Putamen (tissue), 1 donor: ENCODE data around the gene ZFY.
A peak's percentile ranks its signal among the peaks of the same experiment; 100 is the strongest.

Experiments used
- DNase-seq: peaks from one replicate; pipeline ENCODE4 v3.0.0-alpha.2; 2016; ENCODE audit warnings: low spot score

ZFY gene

DNA sequence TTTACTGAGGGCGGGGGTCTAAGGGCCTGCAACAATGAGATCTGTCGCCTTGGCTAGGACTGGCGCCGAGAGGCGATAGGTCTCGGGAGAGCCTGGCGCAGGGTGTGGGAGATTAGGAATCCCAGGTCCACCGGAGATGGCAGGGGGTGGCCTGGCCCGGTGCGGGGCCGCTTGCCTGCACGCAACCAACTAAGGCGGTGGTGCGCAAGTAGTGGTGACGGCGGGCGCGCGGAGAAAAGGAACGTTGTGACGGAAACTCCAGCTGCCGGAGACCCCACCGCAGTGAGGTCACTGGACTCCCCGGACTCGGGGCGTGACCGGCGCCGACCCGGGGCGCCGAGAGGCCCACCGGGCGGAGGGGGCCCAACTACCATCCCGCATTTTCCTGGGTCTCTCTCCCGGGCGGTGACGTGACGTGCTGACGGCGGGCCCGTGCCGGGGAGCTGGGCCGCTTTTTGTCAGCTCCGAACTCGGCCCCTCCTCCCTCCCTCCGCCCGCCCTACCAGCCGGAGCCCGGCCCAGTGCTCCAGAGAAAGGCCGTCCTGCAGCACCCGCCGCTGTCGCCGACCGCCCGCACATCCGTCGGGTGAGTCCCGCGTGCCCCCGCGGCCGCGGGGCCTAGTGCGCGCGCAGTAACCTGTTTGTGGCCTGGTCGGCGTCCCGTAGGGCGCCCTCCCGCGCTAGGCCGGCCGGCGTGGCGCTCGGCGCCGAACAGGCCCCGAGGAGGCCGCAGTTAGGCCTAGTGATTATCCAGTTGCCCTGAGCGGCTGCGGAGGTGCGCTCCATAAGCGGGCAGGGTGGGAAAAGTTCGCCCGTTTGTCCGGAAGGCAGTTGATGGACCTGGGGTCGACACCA, at the start of gene ZFY:
Gene ZFY, plus strand, starts transcription at position 521 of the 855 bp plus-strand sequence. CDS start 18,556 bp downstream, outside the sequence.
- DNase-seq, result peak; percentile 45

DNA sequence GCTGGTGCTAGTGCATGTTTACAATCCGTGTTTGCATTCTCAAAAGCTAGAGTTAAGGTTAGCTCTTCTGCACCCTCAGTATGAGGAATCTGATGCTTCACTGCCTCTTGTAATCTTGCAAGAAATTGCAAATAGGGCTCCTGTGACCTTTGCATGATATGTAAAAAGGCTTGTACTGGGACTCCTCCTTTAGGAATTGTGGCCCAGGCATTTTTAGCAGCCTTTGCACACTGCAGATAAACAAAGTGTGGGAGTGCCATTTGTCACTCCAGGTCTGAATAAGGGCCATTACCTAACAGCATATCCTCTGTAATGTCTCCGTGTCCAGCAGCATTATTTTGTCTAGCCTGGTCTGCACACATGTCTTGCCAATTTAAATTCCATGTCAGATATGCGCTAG, 49.3 kb upstream of the ZFY start:
- DNase-seq, result no peak

DNA sequence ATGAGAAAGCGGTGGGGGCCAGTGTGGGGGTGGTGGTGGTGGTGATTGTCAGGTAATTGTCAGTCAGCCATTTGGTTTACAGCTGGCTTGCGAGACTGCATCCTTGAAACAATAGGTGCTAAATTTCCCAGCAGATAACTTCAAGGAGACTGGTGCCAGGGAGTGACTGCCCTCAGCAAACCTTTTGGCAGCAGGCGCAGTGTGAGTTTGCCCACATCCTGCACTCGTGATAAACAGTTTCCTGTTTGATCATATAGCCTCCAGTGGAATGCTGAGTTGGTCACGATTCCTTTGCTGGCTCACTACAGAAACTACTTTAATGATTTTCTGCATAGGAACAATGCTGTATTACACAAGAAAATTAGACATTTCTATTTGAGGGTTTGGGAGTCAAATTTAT, 47.8 kb upstream of the ZFY start:
- DNase-seq, result no peak

DNA sequence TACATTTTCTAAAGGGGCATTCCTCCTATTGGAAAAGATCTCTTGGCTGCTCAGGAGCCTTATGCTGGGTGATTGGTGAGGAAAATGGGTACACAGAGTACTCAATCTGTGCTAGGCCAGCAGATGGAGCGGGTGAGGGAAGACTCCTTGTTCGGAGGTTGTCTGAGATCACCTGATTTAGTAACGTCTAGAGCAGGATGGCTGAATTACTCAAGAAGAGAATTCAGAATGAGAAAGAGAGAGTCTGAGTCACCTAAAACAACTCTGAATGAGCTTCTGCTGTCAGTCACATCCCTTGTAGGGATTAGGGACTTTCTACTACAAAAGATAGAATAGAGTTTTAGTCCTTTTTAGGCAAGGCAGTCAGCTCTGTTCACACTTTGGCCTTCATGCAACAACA, 47.2 kb upstream of the ZFY start:
- no peak for DNase-seq

DNA sequence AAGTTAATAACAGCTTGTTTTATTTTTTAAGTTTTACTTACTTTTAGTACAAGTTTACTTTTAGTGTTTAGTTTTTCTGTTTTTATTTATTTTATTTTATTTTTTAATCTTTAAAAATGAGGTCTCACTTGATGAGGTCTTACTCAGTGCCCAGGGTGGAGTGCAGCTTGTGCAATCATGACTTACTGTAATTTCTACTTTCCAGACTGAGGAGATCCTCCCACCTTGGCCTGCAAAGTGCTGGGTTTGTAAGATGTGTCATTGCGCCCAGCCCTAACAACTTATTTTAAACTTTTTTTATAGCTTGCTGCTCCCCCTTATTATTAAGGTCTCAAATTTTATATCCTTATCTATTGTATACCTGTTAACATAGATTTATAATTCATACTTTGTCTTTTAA, 41.7 kb upstream of the ZFY start:
- DNase-seq, result no peak

DNA sequence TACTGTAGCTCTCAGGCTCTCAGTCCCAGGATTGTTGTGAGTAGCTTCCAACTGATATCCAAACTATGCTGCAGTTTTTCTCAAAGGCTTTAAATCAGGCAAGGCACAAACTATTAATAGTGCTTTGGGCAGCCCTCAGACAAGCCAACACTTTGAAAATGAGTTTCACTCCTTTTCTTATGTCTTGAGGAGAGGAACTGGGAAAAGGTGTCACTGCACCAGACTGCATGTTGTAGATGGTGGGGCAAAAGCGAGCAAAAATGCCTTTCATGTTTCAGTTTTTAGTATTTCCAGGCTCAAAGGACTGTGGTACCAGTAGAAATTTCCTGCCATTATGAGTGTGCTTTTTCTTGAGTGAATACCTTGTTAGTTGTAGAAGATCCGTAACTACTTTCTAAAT, 39.1 kb upstream of the ZFY start:
- DNase-seq, result no peak

DNA sequence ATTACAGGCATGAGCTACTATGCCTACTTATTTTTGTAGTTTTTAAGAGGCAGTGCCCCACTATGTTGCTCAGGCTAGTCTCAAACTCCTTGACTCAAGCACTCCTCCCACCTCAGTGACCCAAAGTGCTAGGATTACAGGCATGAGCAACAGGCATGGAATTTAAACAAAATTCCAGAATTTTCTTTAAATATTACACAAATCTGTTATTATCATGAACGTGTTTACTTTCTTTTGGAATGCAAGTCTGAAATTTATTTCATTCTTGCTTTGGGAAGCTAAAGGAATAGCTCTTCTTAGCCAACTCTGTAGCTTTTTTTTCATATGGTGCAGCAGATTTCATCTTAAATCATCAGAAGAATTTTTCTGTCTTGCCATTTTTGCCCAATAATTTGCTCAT, 27.8 kb upstream of the ZFY start:
- no peak for DNase-seq

DNA sequence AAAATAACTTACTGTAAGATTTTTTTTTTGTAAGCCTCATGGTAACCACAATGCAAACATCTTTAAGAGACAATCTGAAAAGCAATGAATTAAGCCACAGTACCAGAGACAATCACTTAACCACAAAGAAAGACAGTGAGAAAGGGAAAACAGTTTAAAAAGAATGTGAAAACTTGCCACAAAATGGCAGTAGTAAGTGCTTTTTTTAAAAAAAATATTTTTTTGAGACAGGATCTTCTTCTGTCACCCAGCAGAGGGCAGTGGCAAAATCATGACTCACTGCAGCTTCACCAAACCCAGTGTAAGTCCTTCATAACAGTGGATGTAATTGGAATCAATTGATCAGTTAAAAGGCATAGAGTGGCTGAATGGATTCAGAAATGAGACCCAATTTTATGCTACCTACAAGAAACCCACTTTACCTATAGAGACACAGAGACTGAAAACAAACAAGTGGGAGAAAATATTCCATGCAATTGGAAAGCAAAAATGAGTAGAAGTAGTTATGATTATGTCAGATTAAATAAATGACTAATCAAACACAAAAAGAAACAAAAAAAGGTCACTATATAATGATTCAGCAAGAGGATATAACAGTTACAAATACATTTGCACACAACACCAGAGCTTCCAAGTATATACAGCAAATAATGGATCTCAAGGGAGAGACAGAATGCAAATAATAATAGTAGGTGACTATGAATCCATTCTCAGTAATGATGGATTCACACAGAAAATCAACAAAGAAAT, 21.9 kb upstream of the ZFY start:
- DNase-seq, result no peak

DNA sequence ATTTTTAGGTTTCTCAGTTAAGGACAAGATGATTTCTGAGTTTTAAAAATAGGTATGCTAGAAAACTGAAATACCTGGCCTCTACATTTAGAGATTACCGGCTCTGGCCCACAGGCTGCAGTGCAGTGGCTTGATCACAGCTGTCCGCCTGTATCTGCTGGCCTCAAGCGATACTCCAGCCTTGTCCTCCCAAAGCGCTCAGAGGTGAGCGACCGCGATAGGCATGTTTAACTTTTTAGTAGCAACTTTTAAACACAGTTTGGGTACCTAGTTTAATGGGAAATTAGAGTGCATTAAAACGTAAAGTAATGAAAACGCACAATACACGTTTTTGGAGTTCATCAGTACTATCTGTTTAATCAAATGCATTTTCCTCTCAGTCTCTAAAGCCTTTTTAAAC, 1.1 kb upstream of the ZFY start:
- DNase-seq, result no peak

DNA sequence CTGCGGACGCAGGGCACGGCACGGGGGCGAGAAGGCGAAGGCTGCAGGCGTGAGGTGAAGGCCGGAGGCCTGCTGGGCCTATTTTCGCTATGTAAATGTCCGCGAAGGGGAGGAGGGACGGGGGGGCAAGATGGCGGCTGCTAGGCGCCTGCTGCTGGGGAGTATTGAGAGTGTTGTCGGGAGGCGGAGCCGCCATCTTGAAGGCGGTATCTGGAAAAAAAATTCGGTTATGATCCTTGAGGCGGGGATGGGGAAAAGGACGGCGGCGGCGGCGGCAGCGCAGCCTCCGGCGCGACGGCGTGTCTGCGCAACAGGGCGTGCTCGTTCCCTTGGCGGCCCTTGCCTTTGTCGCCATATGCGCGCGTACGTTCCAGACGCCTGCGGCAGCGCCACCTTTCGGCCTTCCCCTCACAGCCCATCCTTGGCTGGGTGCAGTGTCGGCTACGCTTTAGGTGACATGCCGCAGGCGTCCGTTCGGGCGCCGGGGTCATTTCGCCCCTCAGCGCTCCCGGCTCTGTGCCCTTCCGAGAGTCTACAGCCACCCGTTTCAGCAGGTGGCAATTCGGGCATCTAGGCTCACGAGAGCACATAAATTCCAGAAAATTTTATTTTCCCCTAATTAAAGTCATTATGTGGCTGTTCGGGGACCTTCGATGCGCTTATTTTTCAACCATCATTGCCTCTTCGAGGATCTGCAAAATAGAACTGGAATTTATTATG, 695 bp downstream of the ZFY start:
- DNase-seq, result peak; percentile 88

DNA sequence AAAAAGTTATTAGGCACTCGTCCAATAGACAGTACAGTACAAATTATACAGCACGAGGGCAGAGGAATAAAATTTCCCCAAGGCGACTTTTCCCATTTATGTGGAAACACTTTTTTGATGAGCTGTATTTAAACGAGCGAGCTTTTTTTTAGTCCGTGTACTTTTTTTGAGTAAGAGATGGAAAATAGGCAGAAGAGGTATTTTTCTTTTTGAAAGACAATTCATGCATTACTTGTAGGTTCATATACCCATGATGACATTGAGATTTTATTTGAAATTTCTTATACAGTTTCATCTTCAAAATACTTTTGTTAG, 1.2 kb downstream of the ZFY start:
- DNase-seq, result no peak

DNA sequence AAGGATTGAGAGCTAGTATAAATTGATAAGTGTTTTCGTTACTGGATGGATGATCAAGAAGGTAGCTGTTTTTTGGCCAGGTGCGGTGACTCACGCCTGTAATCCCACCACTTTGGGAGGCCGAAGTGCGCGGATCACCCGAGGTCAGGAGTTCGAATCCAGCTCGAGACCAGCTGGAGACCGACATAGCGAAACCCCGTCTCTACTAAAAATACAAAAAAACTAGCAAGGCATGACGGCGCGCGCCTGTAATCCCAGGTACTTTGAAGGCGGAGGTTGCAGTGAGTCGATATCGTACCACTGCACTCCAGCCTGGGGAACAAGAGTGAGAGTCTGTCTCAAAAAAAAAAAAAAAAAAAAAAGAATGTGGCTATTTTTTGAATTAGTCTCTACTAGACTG, 2.0 kb downstream of the ZFY start:
- DNase-seq, result no peak

DNA sequence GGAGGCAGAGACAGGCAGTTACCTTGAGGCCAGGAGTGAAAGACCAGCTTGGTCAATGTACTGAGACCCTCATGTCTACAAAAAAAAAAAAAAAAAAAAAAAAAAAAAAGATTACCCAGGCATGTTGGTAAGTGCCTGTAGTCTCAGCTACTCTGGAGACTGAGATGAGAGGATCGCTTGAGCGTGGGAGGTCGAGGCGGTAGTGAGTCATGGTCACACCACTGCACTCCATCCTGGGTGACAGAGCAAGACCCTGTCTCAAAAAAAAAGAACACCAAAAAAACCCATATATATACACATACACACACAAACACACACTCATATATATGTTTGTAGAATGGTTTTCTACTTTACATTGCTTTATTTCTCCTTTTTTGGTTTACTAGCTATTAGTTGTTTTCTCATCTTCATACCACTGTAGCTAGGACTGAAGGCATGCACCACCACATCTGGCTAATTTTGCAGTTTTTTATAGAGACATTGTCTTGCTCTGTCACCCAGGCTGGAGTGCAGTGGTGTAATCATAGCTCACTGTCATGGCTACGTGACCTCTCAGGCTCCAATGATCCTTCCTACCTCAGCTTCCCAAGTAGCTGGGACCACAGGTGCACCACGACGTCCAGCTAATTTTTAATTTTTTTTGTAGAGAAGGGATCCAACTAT, 14.5 kb downstream of the ZFY start:
- no peak for DNase-seq

DNA sequence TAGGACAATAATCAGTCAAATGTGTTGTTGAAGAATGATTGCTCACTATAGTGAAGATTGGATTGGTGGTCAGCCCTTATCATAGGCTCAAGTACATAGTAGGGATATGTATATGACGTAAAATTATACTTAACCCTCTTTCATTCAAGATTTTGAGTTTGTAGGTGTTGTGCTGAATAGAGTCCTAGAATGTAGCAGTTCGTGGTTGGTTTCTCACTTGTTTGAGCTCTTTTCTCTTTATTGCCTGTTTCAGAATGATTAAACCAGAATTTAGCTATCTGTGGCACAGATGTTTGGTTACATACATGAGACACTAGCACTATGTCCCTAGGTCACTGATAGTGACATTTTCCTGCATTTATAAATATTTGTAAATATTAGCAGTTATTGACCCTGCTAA, 15.5 kb downstream of the ZFY start:
- DNase-seq, result no peak

DNA sequence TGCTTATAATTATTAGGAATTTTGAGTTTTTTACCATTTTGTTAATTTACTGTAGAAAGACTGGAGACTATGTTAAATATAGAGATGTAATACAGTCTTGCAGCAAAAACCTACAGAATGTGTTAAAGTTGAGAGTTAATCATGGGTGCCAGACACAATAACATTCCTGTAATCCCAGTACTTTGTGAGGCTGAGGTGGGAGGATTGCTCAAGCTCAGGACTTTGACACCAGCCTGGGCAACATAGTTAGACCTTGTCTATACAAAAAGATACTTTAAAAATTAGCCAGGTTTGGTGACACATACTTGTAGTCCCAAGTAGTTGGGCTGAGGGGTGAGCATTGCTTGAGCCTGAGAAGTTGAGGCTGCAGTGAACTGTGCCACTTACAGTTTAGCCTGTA, 17.7 kb downstream of the ZFY start:
- DNase-seq, result no peak

DNA sequence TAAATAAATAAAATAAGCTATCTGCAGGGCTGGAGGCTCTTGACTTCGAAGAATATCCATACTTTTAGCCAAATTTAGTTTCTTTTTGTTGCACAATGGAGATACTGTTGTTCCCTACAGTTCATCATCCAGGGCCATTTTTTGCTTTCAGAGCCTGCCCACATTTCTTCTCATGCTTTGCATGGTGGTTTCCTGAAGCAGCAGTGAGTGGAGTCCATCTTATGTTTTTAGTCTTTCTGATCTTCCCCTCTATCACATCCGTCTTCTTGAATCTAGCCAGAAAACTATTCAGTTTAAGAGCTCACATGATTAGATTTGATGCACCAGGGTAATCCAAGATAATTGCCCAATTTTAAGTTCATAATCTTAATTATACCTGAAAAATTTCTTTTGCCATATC, 19.6 kb downstream of the ZFY start:
- DNase-seq, result no peak

DNA sequence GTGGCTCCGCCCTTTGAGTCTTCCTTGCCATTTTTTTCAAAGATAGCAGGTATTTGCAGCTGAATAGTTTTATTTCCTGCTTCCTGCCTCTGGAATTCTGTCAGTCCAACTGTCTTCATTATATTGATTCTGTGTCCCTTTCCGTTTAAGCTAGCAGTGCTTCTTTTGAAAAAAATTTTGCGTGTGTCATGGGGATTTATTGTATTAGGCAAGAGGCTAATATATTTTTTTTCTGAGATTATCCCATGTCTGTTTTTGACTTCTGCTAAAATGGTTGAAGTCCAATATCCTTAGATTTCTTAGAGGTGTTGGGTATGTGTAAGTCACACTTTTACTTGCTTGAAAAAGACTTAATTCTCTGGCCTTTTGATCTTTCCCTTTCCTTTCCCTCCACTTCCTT, 20.4 kb downstream of the ZFY start:
- DNase-seq, result no peak

DNA sequence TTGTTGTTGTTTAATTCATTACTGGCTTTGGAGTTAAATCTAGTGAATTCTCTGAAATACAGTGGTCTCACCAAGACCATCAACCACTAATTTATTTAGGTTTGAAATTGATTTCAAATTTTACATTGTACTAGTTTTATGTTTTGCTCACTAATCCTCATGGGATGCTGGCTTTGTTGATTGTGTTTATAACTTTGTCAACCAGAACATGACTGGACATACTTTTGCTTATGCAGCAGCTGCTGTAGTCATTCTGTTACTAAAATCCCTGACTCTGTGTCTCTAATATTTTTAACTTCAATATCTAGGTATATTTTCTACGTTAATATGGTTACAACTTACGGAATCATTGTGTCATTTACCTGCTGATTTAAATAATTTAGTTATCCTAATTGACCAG, 26.9 kb downstream of the ZFY start:
- no peak for DNase-seq

DNA sequence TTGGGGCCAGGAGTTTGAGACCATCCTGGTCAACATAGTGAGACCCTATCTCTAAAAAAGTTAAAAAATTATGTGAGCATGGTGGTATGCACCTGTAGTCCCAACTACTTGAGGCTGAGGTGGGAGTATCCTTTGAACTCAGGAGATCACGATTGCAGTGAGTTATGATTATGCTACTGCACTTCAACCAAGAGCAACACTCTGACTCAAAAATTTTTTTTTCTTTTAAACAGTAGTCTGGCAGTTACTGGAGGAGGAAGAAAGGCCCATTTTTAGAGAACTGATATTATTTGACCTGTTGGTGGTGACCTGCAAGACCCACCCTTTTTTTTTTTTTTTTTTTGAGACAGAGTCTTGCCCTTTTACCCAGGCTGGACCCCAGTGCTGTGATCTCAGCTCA, 29.6 kb downstream of the ZFY start:
- no peak for DNase-seq

DNA sequence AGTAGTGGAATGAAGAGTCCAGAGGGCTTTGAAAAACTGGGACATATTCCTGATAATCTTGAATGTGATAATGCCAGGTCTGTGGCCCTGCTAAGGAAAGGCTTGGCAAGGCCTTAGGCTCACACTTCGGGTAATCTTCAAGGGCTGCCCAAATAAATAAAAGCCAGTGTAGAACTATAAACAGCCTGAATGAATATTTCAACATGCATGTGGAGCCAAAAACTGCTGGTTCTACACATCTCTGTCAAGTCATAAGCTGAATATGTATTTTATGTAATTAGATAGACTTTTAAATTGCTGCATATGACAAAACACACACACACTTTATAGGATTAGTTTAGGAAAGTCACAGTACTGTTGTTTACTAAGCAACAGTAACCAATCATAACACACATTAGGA, 30.4 kb downstream of the ZFY start:
- no peak for DNase-seq

DNA sequence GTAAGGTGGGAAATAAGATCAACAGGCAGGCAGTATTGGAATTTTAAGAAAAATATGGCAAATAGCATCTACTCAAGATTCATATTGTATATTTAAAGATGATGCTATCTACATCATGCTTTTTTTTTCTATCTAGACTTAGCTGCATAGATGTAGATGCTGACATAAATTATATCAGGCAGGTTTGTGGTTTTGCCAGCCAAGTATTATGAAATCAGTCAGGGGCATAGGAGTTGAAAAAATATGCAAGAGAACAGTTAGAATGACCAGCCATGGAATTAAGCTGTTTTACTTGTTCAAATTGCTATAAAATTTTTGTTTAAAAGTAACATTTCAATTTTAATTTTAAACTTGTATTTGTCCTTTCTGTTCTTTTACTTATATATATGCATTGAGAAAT, 34.4 kb downstream of the ZFY start:
- no peak for DNase-seq

DNA sequence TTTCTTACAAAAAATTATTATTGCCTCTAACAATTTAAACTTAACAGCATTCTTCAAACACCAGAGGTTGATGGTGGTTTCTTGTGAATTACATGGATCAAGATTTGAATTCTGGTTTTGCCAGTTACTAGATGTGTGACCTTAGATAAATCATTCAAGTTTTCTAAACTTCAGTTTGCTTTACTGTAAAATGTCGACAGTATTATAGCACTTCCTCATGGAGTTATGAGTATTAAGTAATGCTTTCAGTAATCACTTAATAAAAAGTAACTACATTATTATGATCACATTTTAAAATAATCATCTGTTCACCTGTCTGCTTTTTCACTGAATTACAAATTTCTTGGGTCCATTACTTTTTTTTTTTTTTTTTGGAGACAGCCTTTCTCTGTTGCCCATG, 37.5 kb downstream of the ZFY start:
- DNase-seq, result no peak
